HepG2 (cell line): ENCODE data around the gene PSMG4.

Experiments
- BCL6 ChIP-seq: IDR thresholded peaks from 2 replicates; pipeline ENCODE4 v1.6.1; 2016; ENCODE audit warnings: missing genetic modification reagents, missing compliant biosample characterization
- CHCHD3 ChIP-seq: sonication (generic); formaldehyde crosslinking; IDR thresholded peaks from 2 replicates; pipeline ENCODE4 v1.8.0; 2022; ENCODE audit warnings: mild to moderate bottlenecking, missing genetic modification reagents, moderate library complexity
- CTCF ChIP-seq: sonication (generic); formaldehyde crosslinking; IDR thresholded peaks from 2 replicates; pipeline ENCODE4 v1.5.0; 2020; ENCODE audit warnings: mild to moderate bottlenecking, missing genetic modification reagents, moderate library complexity
- POLR2A ChIP-seq, 2 experiments: IDR thresholded peaks; 2 replicates each; pipeline ENCODE4 v1.6.1; 2011; ENCODE audit warnings: low read depth in 2 of 2, low read length in 2 of 2, mild to moderate bottlenecking in 1 of 2, moderate library complexity in 1 of 2; ENCODE audit not compliant: insufficient read depth in 1 of 2
- PRDM15 ChIP-seq: sonication (generic); formaldehyde crosslinking; IDR thresholded peaks from 2 replicates; pipeline ENCODE4 v1.4.0; 2020; ENCODE audit warnings: missing genetic modification reagents
- RAD21 ChIP-seq: fragments of 450-650 bp; formaldehyde crosslinking; IDR thresholded peaks from 2 replicates; pipeline ENCODE4 v1.5.0; 2020; ENCODE audit warnings: mild to moderate bottlenecking
- RORA ChIP-seq: sonication (generic); formaldehyde crosslinking; IDR thresholded peaks from 2 replicates; pipeline ENCODE4 v1.5.0; 2020; ENCODE audit warnings: mild to moderate bottlenecking, missing genetic modification reagents, moderate library complexity
- SALL2 ChIP-seq: sonication (generic); formaldehyde crosslinking; IDR thresholded peaks from 2 replicates; pipeline ENCODE4 v1.8.1; 2023; ENCODE audit warnings: mild to moderate bottlenecking, missing genetic modification reagents, inconsistent platforms
- SIN3A ChIP-seq: IDR thresholded peaks from 2 replicates; pipeline ENCODE4 v1.6.1; 2011; ENCODE audit warnings: low read depth, mild to moderate bottlenecking, control low read depth, low read length, borderline replicate concordance
- SP2 ChIP-seq: sonication (generic); formaldehyde crosslinking; IDR thresholded peaks from 2 replicates; pipeline ENCODE4 v1.5.1; 2020; ENCODE audit warnings: mild to moderate bottlenecking, missing genetic modification reagents
- ZNF382 ChIP-seq: sonication (generic); formaldehyde crosslinking; IDR thresholded peaks from 2 replicates; pipeline ENCODE4 v1.5.0; 2020; ENCODE audit warnings: missing genetic modification reagents, mild to moderate bottlenecking, borderline replicate concordance
- TF ChIP-seq, protein P1 (sequence below): sonication (generic); formaldehyde crosslinking; conservative IDR thresholded peaks from 2 replicates; pipeline ENCODE4 v1.8.1; 2023; ENCODE audit warnings: missing genetic modification reagents
- TF ChIP-seq, protein P2 (sequence below): sonication (generic); formaldehyde crosslinking; conservative IDR thresholded peaks from 2 replicates; pipeline ENCODE4 v1.4.0; 2020; ENCODE audit warnings: missing genetic modification reagents

GRCh38 chr6:3245216-3245615 lies 13.5 kb upstream of the PSMG4 start:
- TF ChIP-seq, protein P1, sequence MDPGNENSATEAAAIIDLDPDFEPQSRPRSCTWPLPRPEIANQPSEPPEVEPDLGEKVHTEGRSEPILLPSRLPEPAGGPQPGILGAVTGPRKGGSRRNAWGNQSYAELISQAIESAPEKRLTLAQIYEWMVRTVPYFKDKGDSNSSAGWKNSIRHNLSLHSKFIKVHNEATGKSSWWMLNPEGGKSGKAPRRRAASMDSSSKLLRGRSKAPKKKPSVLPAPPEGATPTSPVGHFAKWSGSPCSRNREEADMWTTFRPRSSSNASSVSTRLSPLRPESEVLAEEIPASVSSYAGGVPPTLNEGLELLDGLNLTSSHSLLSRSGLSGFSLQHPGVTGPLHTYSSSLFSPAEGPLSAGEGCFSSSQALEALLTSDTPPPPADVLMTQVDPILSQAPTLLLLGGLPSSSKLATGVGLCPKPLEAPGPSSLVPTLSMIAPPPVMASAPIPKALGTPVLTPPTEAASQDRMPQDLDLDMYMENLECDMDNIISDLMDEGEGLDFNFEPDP: no peak
- TF ChIP-seq CHCHD3 (no peak), CTCF (CRISPR knock-in tag) (no peak), PRDM15 (CRISPR knock-in tag) (no peak), SALL2 (CRISPR knock-in tag) (no peak), SP2 (CRISPR knock-in tag) (no peak), POLR2A (IDR thresholded peaks at IDR 0.05; ENCODE audit: insufficient read depth in 1 of 2, low read depth in 2 of 2, low read length in 2 of 2) (no peak), ZNF382 (CRISPR knock-in tag) (no peak), RAD21 (CRISPR knock-in tag) (no peak), BCL6 (no peak), RORA (CRISPR knock-in tag) (no peak), SIN3A (no peak)
- TF ChIP-seq, protein P2, sequence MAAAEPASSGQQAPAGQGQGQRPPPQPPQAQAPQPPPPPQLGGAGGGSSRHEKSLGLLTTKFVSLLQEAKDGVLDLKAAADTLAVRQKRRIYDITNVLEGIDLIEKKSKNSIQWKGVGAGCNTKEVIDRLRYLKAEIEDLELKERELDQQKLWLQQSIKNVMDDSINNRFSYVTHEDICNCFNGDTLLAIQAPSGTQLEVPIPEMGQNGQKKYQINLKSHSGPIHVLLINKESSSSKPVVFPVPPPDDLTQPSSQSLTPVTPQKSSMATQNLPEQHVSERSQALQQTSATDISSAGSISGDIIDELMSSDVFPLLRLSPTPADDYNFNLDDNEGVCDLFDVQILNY: no peak
